GM23338 (cell line): ENCODE measurements around the gene KCTD15. TPM values are rescaled to one million over a fixed set of nuclear protein-coding genes. Genes with fewer than 3 reads are reported as not detected.

ENCODE experiments used
- ATAC-seq: fragments of 200-7000 bp; cut with Tn5 transposase; 3 replicates; pipeline ENCODE4 v1.9.1; 2020
- DNase-seq: peaks from one replicate; pipeline ENCODE4 v3.0.0-alpha.2; 2015; ENCODE audit warnings: low spot score
- H2AFZ ChIP-seq: fragments of 200-600 bp; sonication (generic); 2 replicates; pipeline ENCODE4 v1.8.0; 2016; ENCODE audit warnings: antibody characterized with exemption, mild to moderate bottlenecking, moderate library complexity
- H3F3A ChIP-seq: fragments of 200-600 bp; sonication (generic); replicated peaks from 2 replicates; pipeline ENCODE4 v1.8.0; 2017; ENCODE audit warnings: antibody characterized with exemption, mixed run types, low read depth
- H3K27ac ChIP-seq: fragments of 200-600 bp; sonication (generic); 2 replicates; pipeline ENCODE4 v1.6.1; 2016; ENCODE audit warnings: low read depth
- H3K27me3 ChIP-seq: fragments of 200-600 bp; sonication (generic); 2 replicates; pipeline ENCODE4 v1.8.0; 2016; ENCODE audit warnings: mild to moderate bottlenecking, mixed run types, moderate library complexity; ENCODE audit not compliant: insufficient read depth
- H3K36me3 ChIP-seq: fragments of 200-600 bp; sonication (generic); 2 replicates; pipeline ENCODE4 v1.8.0; 2016; ENCODE audit warnings: mild to moderate bottlenecking; ENCODE audit not compliant: insufficient read depth
- H3K4me1 ChIP-seq: fragments of 200-600 bp; sonication (generic); 2 replicates; pipeline ENCODE4 v1.8.0; 2016; ENCODE audit warnings: mild to moderate bottlenecking, moderate library complexity; ENCODE audit not compliant: insufficient read depth
- H3K4me2 ChIP-seq: fragments of 200-600 bp; sonication (generic); 2 replicates; pipeline ENCODE4 v1.7.1; 2017; ENCODE audit warnings: mixed run types
- H3K4me3 ChIP-seq: fragments of 200-600 bp; sonication (generic); 2 replicates; pipeline ENCODE4 v1.6.1; 2016; ENCODE audit warnings: mixed run types
- H3K79me2 ChIP-seq: fragments of 200-600 bp; sonication (generic); replicated peaks from 2 replicates; pipeline ENCODE4 v1.8.0; 2017; ENCODE audit warnings: mild to moderate bottlenecking; ENCODE audit not compliant: insufficient read depth
- H3K9me2 ChIP-seq: fragments of 200-600 bp; sonication (generic); 2 replicates; pipeline ENCODE4 v1.8.0; 2017; ENCODE audit not compliant: insufficient read depth
- H4K20me1 ChIP-seq: fragments of 200-600 bp; sonication (generic); replicated peaks from 2 replicates; pipeline ENCODE4 v1.8.0; 2017; ENCODE audit warnings: mild to moderate bottlenecking; ENCODE audit not compliant: insufficient read depth
- H3K27ac Mint-ChIP-seq: 2 replicates; pipeline ENCODE4 v1.8.0; 2020; ENCODE audit warnings: inconsistent platforms, mild to moderate bottlenecking, moderate library complexity, mixed read lengths
- H3K27me3 Mint-ChIP-seq: 3 replicates; pipeline ENCODE4 v1.8.0; 2022; ENCODE audit warnings: low read depth, mild to moderate bottlenecking, moderate library complexity, mixed read lengths, inconsistent platforms; ENCODE audit not compliant: insufficient read depth, poor library complexity
- H3K36me3 Mint-ChIP-seq: 3 replicates; pipeline ENCODE4 v1.8.0; 2021; ENCODE audit warnings: low read depth, mild to moderate bottlenecking, inconsistent platforms, moderate library complexity, mixed read lengths
- H3K4me1 Mint-ChIP-seq: 3 replicates; pipeline ENCODE4 v1.8.0; 2020; ENCODE audit warnings: mild to moderate bottlenecking, inconsistent platforms, mixed read lengths
- H3K4me3 Mint-ChIP-seq: 3 replicates; pipeline ENCODE4 v1.8.0; 2021; ENCODE audit warnings: moderate library complexity, mild to moderate bottlenecking, inconsistent platforms, mixed read lengths
- H3K9me3 Mint-ChIP-seq: 3 replicates; pipeline ENCODE4 v1.8.0; 2020; ENCODE audit warnings: moderate library complexity, mild to moderate bottlenecking, inconsistent platforms, mixed read lengths
- CREB1 ChIP-seq: fragments of 250-450 bp; sonication (Bioruptor Pico); IDR thresholded peaks from 2 replicates; pipeline ENCODE4 v1.5.0; 2020; ENCODE audit warnings: low read depth, mild to moderate bottlenecking, moderate library complexity
- CTCF ChIP-seq, 2 experiments: fragments of 200-600 bp in 1 of 2; sonication (generic) in 1 of 2; conservative IDR thresholded peaks; 2 replicates each; pipeline versions ENCODE4 v1.5.1 to v1.6.1; 2016 to 2017; ENCODE audit warnings: antibody characterized with exemption in 2 of 2, low read depth in 2 of 2, mild to moderate bottlenecking in 2 of 2, moderate library complexity in 1 of 2
- ETS1 ChIP-seq: IDR thresholded peaks from 2 replicates; pipeline ENCODE4 v1.6.1; 2016; ENCODE audit warnings: antibody characterized with exemption
- EZH2 ChIP-seq: fragments of 200-600 bp; sonication (generic); IDR thresholded peaks from one replicate; pipeline ENCODE4 v1.8.0; 2017; ENCODE audit warnings: antibody characterized with exemption, mild to moderate bottlenecking, low read depth; ENCODE audit not compliant: unreplicated experiment
- EZH2phosphoT487 ChIP-seq: fragments of 200-600 bp; sonication (generic); IDR thresholded peaks from one replicate; pipeline ENCODE4 v1.8.1; 2018; ENCODE audit warnings: antibody characterized with exemption; ENCODE audit not compliant: unreplicated experiment
- JUNB ChIP-seq: IDR thresholded peaks from one replicate; pipeline ENCODE4 v1.6.1; 2016; ENCODE audit warnings: antibody characterized with exemption; ENCODE audit not compliant: unreplicated experiment
- NANOG ChIP-seq: IDR thresholded peaks from 2 replicates; pipeline ENCODE4 v1.6.1; 2016; ENCODE audit warnings: antibody characterized with exemption, borderline replicate concordance
- POLR2AphosphoS5 ChIP-seq: IDR thresholded peaks from 2 replicates; pipeline ENCODE4 v1.6.1; 2016; ENCODE audit warnings: antibody characterized with exemption, low read depth
- REST ChIP-seq: IDR thresholded peaks from one replicate; pipeline ENCODE4 v1.6.1; 2018; ENCODE audit warnings: antibody characterized with exemption; ENCODE audit not compliant: unreplicated experiment
- STAT1 ChIP-seq: IDR thresholded peaks from one replicate; pipeline ENCODE4 v1.6.1; 2016; ENCODE audit warnings: antibody characterized with exemption; ENCODE audit not compliant: unreplicated experiment
- ZNF114 ChIP-seq: fragments of 250-450 bp; sonication (Bioruptor Pico); IDR thresholded peaks from 2 replicates; pipeline ENCODE4 v1.5.0; 2020; ENCODE audit warnings: mild to moderate bottlenecking, moderate library complexity
- ZNF331 ChIP-seq: fragments of 250-450 bp; sonication (Bioruptor Pico); IDR thresholded peaks from 2 replicates; pipeline ENCODE4 v1.5.0; 2020; ENCODE audit warnings: low read depth, mild to moderate bottlenecking, moderate library complexity
- ZNF462 ChIP-seq: fragments of 250-450 bp; sonication (Bioruptor Pico); IDR thresholded peaks from 2 replicates; pipeline ENCODE4 v1.5.0; 2020; ENCODE audit warnings: mild to moderate bottlenecking, moderate library complexity
- polyA plus RNA-seq: library from polyadenylated mRNA; unstranded; fragments of >200 nt; fragmentation: Nextera tagmentation; extraction: Ambion mirVana; gene quantifications from 2 replicates; pipeline ENCODE4 v1.2.1, GENCODE V29; 2016
- total RNA-seq: library from RNA; depleted of rRNA; stranded (reverse); fragments of >200 nt; shearing (Covaris generic); gene quantifications from 2 replicates; pipeline ENCODE4 v1.2.3, GENCODE V29; 2014

The KCTD15 gene
- total and polyA plus RNA-seq, 2 experiments from 2014 or later: 5.1 to 60.1 TPM

GRCh38 chr19:33828266-33829075 lies 31.8 kb downstream of the KCTD15 start:
- DNase-seq: no peak
- no peak overlapping the region for H3K4me3 Mint-ChIP-seq
- no peak overlapping the region for H3K4me3 ChIP-seq
- H3K36me3 ChIP-seq: no peaks in the 10 kb centered on the region
- no peak overlapping the region for H3K4me2 ChIP-seq
- H3K27me3 Mint-ChIP-seq: peaks cover 7% of the 10 kb centered on the region
- H3K36me3 Mint-ChIP-seq: no peaks in the 10 kb centered on the region
- H3K4me1 Mint-ChIP-seq: no peaks in the 10 kb centered on the region
- no peaks in the 10 kb centered on the region for H4K20me1 ChIP-seq
- no peaks in the 10 kb centered on the region for H3K9me2 ChIP-seq
- no peaks in the 10 kb centered on the region for H3K27me3 ChIP-seq
- no peaks in the 10 kb centered on the region for H3K9me3 Mint-ChIP-seq
- ATAC-seq: no peak
- H3K27ac ChIP-seq: no peak overlapping the region
- no peaks in the 10 kb centered on the region for H3F3A ChIP-seq
- H3K4me1 ChIP-seq: no peaks in the 10 kb centered on the region
- TF ChIP-seq REST (no peak), STAT1 (no peak), CREB1 (no peak), EZH2phosphoT487 (no peak), JUNB (no peak), EZH2 (no peak), ZNF462 (CRISPR knock-in tag) (no peak), NANOG (no peak), ETS1 (no peak), ZNF114 (CRISPR knock-in tag) (no peak), POLR2AphosphoS5 (no peak), ZNF331 (no peak), CTCF (conservative IDR thresholded peaks at IDR 0.05; ENCODE audit: low read depth in 2 of 2) (no peak)
- H2AFZ ChIP-seq: no peak overlapping the region; the same call in 1 of the 2 replicates
- no peaks in the 10 kb centered on the region for H3K79me2 ChIP-seq
- H3K27ac Mint-ChIP-seq: no peak overlapping the region
